Posterior vena cava (tissue), 2 donors: ENCODE results near the gene SLC39A11. TPM values are rescaled to one million over a fixed set of nuclear protein-coding genes. Genes with fewer than 3 reads are reported as not detected.

Source experiments
- DNase-seq: peaks from one replicate; pipeline ENCODE4 v3.0.0-alpha.2; 2020; ENCODE audit warnings: low spot score
- intact Hi-C, 2 donors: fragments of 100-400 bp; cut with DNase I; formaldehyde crosslinking; loops; one replicate each; pipeline versions ENCODE4 v1.14.1 to v1.14.2; 2022 to 2023
- total RNA-seq, 2 donors: library from RNA; stranded (reverse); fragmentation: NEBNext Ultra II Directional; extraction: Animal tissue kit (Norgen Biotek cat#: 25700); gene quantifications; one replicate each; pipeline ENCODE4 v1.2.1, GENCODE V29; 2021
- donor health status: DM: yes; HTN: yes; CAD: no.
- donor health status: DM: yes; HTN: yes; CAD: no.

SLC39A11 gene
- total RNA-seq, 2 donors from 2014 or later, result 20.6 to 25.8 TPM

GRCh38 chr17:72876413-72876812, 216.1 kb downstream of the SLC39A11 start:
- intact Hi-C loops, result no loop called here
- no peak for DNase-seq

GRCh38 chr17:72875361-72875760, 217.1 kb downstream of the SLC39A11 start:
- intact Hi-C loops, result no loop called here
- DNase-seq, result no peak

DNA sequence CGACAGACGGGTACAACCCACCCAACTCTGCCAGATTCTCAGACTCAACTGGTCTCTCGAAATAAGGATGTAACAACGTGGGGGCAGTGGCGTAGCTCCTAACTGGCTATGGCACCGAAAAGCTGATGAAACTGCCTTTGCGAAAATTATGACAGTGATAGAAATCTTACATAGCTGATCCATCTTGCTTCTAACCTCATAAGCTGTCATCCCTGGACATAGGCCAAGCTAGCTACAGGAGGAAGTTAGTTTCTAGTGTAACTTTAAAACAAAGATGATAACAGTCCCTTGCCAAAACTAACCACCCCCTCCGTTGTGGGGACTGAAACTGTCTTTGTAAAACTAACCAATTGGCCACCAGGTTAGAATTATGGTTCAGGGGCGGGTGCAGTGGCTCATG, 220.1 kb downstream of the SLC39A11 start:
- intact Hi-C loops, result no loop called here
- DNase-seq, result no peak

GRCh38 chr17:72870367-72870985, 222.0 kb downstream of the SLC39A11 start:
- no peak for DNase-seq
- intact Hi-C loops, result no loop called here

GRCh38 chr17:72869630-72870029, 222.9 kb downstream of the SLC39A11 start:
- intact Hi-C loops, result no loop called here
- no peak for DNase-seq

- DNase-seq, result no peak
- intact Hi-C loops, result no loop called here
Observed at GRCh38 chr17:72865954-72866353, 226.5 kb downstream of the SLC39A11 start.

DNA sequence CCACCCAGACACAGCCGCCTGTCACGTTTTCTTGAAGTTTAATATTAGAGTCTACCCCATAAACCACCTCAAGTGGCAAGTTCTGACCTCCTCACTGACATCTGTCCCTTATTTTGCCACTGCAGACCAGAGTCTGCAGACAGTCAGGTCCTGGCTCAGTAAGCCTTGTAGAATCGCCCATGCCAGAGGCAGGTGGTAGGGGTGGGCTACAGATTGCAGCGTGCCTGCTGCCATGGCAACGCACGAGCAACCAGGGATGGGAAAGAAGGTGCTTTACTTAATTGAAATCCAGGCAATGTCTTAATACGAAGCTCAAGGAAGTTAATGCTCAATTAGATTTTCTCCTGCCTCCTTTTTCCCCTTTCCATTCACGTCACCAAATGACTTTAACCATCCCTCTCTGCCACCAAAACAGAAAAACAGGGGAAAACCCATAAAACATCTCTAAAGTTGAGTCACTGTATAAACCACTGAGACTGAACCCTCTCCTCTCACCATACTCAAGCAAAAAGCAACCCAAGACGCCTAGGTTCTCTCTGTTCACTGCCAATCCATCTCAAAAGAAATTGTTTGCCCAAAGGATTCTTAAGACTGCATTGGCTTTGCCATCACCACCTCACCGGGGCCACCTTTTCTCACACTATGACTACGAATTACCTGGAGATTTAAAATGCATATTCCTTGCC, 228.8 kb downstream of the SLC39A11 start:
- no peak for DNase-seq
- intact Hi-C loops, result no loop called here

GRCh38 chr17:72862276-72862999, 230.1 kb downstream of the SLC39A11 start:
- DNase-seq, result no peak
- intact Hi-C loops, result no loop called here

DNA sequence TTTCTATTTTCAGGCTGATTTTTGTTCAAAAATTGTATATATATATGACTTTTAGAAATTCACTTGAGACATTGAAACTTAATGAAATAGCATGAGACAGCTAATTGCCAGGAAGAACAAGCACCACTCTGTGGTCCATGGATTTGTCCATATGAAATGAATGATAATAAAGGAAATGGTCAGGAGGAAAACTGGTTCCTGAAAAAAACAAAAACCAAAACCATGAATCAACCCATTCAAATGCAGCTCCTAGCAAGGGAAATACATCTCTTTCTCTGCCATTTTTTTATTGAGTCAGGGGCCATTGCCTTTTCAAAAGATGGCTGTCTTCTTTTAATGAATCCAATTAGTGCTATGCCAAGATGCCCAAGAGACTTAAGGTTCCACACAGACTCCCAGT, 230.7 kb downstream of the SLC39A11 start:
- no peak for DNase-seq
- intact Hi-C loops, result no loop called here

DNA sequence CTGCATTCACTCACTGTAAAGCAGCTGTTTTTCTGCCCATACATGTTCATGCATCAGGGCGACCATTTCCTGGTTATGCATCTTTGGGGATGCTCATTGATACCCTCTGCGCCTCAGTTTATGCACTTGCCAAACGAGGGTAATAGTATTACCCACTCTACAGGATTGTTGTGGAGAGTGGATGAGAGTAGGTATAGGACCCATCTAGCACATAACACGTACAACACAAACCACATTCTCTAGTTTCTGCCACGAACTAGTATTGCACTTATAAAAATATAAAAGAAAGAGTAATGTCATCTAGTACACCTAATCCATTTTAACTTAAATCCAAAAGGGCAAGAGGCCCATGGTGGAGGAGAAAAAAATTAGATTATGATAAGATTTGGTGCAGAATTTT, 231.7 kb downstream of the SLC39A11 start:
- no peak for DNase-seq
- intact Hi-C loops, result no loop called here

GRCh38 chr17:72858826-72859495, 233.5 kb downstream of the SLC39A11 start:
- DNase-seq, result no peak
- intact Hi-C loops, result loop anchor here in 1 of 2 donors (5.0 kb wide), 1 partner anchor 788 kb away; no protein-coding TSS in a partner anchor

GRCh38 chr17:72853440-72854415, 238.8 kb downstream of the SLC39A11 start:
- DNase-seq, result no peak
- intact Hi-C loops, result no loop called here

DNA sequence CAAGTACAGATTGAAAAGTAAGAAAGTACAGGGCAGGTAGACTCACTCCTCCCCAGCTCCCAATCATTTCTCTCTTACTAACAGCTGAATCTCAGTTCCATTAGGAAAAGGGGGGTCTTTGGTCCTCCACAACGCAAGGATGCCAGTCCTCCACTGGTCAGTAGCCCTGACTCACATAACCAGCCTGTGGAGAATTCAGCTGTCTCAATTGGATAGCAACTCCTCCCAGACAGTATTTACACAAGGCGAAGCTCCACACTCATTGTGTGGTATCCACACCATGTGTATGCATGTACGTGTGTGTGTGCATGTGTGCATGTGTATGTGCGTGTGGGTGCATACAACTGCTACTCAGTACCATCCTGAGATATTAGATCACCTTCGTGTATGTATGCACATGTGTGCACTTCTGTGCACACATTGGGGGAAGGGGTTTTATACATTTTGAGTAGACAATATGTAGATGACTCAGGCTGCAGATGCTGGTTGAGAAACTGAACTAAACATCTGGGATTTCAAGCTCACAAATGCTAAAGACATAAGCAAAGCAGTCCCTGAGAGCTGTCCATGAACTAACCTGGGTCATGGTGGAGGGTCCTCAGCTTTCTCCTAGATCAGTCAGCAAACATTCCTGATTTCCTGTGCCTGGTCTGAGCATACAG, 240.1 kb downstream of the SLC39A11 start:
- intact Hi-C loops, result no loop called here

GRCh38 chr17:72850410-72851118, 241.9 kb downstream of the SLC39A11 start:
- intact Hi-C loops, result no loop called here
- DNase-seq, result no peak

More for the DNA sequence above, 240.1 kb downstream of the SLC39A11 start:
- DNase-seq, result no peak

- intact Hi-C loops, result no loop called here
- no peak for DNase-seq
Observed at GRCh38 chr17:72846399-72846798, 246.1 kb downstream of the SLC39A11 start.

DNA sequence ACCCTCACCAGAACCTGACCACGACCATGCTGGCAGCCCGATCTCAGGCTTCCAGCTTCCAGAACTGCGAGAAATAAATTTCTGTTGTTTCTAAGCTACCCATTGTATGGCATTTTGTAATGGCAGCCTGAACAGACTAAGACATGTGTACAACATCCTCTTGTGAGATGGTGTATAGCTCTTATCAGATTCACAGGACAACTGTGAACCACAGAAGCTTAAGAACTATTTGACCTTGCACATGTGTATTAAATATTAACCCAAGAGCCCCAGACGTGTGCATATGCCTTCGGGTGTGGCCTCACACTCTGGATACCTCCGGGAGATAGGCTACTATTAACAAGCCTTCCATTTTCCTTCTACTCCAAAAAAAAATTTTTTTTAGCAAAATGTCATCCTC, 248.9 kb downstream of the SLC39A11 start:
- intact Hi-C loops, result no loop called here
- DNase-seq, result no peak

GRCh38 chr17:72840019-72840418, 252.5 kb downstream of the SLC39A11 start:
- intact Hi-C loops, result no loop called here
- DNase-seq, result no peak
